Tibial artery (tissue), 4 donors: ENCODE data around the gene MS4A10.

Source experiments
- DNase-seq, 2 donors: peaks; one replicate each; pipeline ENCODE4 v3.0.0-alpha.2; 2019
- H3K27ac ChIP-seq, 2 donors: fragments of 200-600 bp; sonication (generic) in 1 of 2; 1 replicate in 1 of 2; 2 replicates in 1 of 2; pipeline ENCODE4 v1.5.1; 2018 to 2019; ENCODE audit warnings: mild to moderate bottlenecking in 1 of 2
- H3K27me3 ChIP-seq, 2 donors: fragments of 200-600 bp; sonication (generic) in 1 of 2; one replicate each; pipeline versions ENCODE4 v1.5.1 to v1.6.0; 2016 to 2019
- H3K36me3 ChIP-seq, 3 donors: fragments of 200-600 bp; sonication (generic) in 2 of 3; one replicate each; pipeline ENCODE4 v1.5.1; 2016 to 2019; ENCODE audit warnings: mild to moderate bottlenecking in 2 of 3
- H3K4me1 ChIP-seq, 4 donors: fragments of 200-600 bp; sonication (generic) in 2 of 4; 1 replicate in 3 of 4; 2 replicates in 1 of 4; pipeline ENCODE4 v1.5.1; 2016 to 2019
- H3K4me3 ChIP-seq, 2 donors: fragments of 200-600 bp; sonication (generic) in 1 of 2; 1 replicate in 1 of 2; 2 replicates in 1 of 2; pipeline ENCODE4 v1.5.1; 2018 to 2019; ENCODE audit warnings: mild to moderate bottlenecking in 2 of 2
- H3K9me3 ChIP-seq, 3 donors: fragments of 200-600 bp; sonication (generic) in 1 of 3; one replicate each; pipeline ENCODE4 v1.5.1; 2016 to 2019
- CTCF ChIP-seq, 2 experiments: fragments of 200-600 bp in 1 of 2; fragments of 450-650 bp in 1 of 2; IDR thresholded peaks; one replicate each; pipeline ENCODE4 v1.5.1; 2017 to 2019; ENCODE audit warnings: antibody characterized with exemption in 2 of 2, mild to moderate bottlenecking in 1 of 2, moderate library complexity in 1 of 2
- intact Hi-C: fragments of 100-400 bp; cut with DNase I; formaldehyde crosslinking; loops from one replicate; pipeline ENCODE4 v1.15.0; 2023; ENCODE audit warnings: low total_unique reads

The MS4A10 gene

GRCh38 chr11:60842668-60843600 is 57.8 kb downstream of the MS4A10 start:
- H3K27ac ChIP-seq: peak overlapping the region; percentile 72 to 76
- H3K4me3 ChIP-seq: peak overlapping the region; percentile 72
- H3K9me3 ChIP-seq: no peaks in the 10 kb centered on the region
- TF ChIP-seq CTCF (IDR thresholded peaks at IDR 0.05): no peak
- no peak for DNase-seq
- peaks cover 0 to 39% (median 34%) of the 10 kb centered on the region in 4 donors for H3K4me1 ChIP-seq
- no peaks in the 10 kb centered on the region for H3K27me3 ChIP-seq
- H3K36me3 ChIP-seq: peaks cover 0 to 22% (median 8%) of the 10 kb centered on the region in 3 donors
- intact Hi-C loops: no loop called here

GRCh38 chr11:60844045-60844869 is 59.1 kb downstream of the MS4A10 start:
- Histone ChIP-seq H3K36me3 (peaks cover 4 to 35% (median 22%) of the 10 kb centered on the region in 3 donors), H3K27ac (no peak overlapping the region), H3K4me1 (peaks cover 0 to 39% (median 34%) of the 10 kb centered on the region in 4 donors), H3K4me3 (peak overlapping the region in 1 of 2 donors; percentile 72), H3K9me3 (no peaks in the 10 kb centered on the region), H3K27me3 (no peaks in the 10 kb centered on the region)
- intact Hi-C loops: no loop called here
- DNase-seq: no peak
- TF ChIP-seq CTCF (IDR thresholded peaks at IDR 0.05): no peak

GRCh38 chr11:60844870-60845221 is 59.7 kb downstream of the MS4A10 start:
- H3K27me3 ChIP-seq: no peaks in the 10 kb centered on the region
- H3K27ac ChIP-seq: no peak overlapping the region
- no peak overlapping the region for H3K4me3 ChIP-seq
- no peaks in the 10 kb centered on the region for H3K9me3 ChIP-seq
- TF ChIP-seq CTCF (IDR thresholded peaks at IDR 0.05): no peak
- H3K36me3 ChIP-seq: peaks cover 10 to 41% (median 27%) of the 10 kb centered on the region in 3 donors
- no peak for DNase-seq
- peaks cover 0 to 39% (median 34%) of the 10 kb centered on the region in 4 donors for H3K4me1 ChIP-seq
- intact Hi-C loops: no loop called here

- H3K9me3 ChIP-seq: no peaks in the 10 kb centered on the region
- H3K4me3 ChIP-seq: no peak overlapping the region
- H3K27me3 ChIP-seq: no peaks in the 10 kb centered on the region
- TF ChIP-seq CTCF (IDR thresholded peaks at IDR 0.05): no peak
- peaks cover 14 to 46% (median 32%) of the 10 kb centered on the region in 3 donors for H3K36me3 ChIP-seq
- no peak for DNase-seq
- H3K27ac ChIP-seq: no peak overlapping the region
- H3K4me1 ChIP-seq: peaks cover 0 to 39% (median 34%) of the 10 kb centered on the region in 4 donors
- intact Hi-C loops: no loop called here
Measured at GRCh38 chr11:60845338-60845737, 60.2 kb downstream of the MS4A10 start.

GRCh38 chr11:60847281-60847680 is 62.1 kb downstream of the MS4A10 start:
- no peaks in the 10 kb centered on the region for H3K9me3 ChIP-seq
- H3K4me3 ChIP-seq: no peak overlapping the region
- no peak overlapping the region for H3K27ac ChIP-seq
- peaks cover 14 to 66% (median 52%) of the 10 kb centered on the region in 3 donors for H3K36me3 ChIP-seq
- DNase-seq: no peak
- TF ChIP-seq CTCF (IDR thresholded peaks at IDR 0.05): no peak
- intact Hi-C loops: no loop called here
- H3K27me3 ChIP-seq: no peaks in the 10 kb centered on the region
- H3K4me1 ChIP-seq: peaks cover 0 to 27% (median 21%) of the 10 kb centered on the region in 4 donors
